Endothelial cell of umbilical vein (primary cell): ENCODE data around the gene ZP1. TPM values are rescaled to one million over a fixed set of nuclear protein-coding genes. Genes with fewer than 3 reads are reported as not detected.

Source experiments
- BruUV-seq: library from RNA; stranded (reverse); fragments of 400-500 nt; replicated peaks from 2 replicates; lab custom pipeline; 2021; lab: Mats Ljungman, UMichigan
- CTCF ChIA-PET: fragments of 300-600, 350-600 bp; sonication (Branson Sonifier 250); formaldehyde crosslinking; loops from one replicate; lab custom pipeline; 2021; ENCODE audit warnings: antibody characterized with exemption, inconsistent platforms; lab: Charles Lee
- POLR2A ChIA-PET: fragments of 300-600, 350-600 bp; sonication (Branson Sonifier 250); formaldehyde crosslinking; loops from one replicate; lab custom pipeline; 2021; ENCODE audit warnings: antibody characterized with exemption, inconsistent platforms; lab: Charles Lee
- DNase-seq: peaks from one replicate; pipeline ENCODE4 v3.0.0-alpha.2; 2011; ENCODE audit warnings: low read depth, low spot score
- FAIRE-seq: peaks from 2 replicates; lab custom pipeline; 2011; peaks lifted over from hg19 to GRCh38; lab: Jason Lieb, UNC
- H2AFZ ChIP-seq: 2 replicates; pipeline ENCODE4 v1.6.0; 2012; ENCODE audit warnings: low read depth, low read length, control low read depth, inconsistent platforms
- H3K27ac ChIP-seq: 2 replicates; pipeline ENCODE4 v1.5.1; 2011; ENCODE audit warnings: low read depth, mild to moderate bottlenecking, control low read depth, low read length, moderate library complexity; ENCODE audit not compliant: insufficient read depth
- H3K27me3 ChIP-seq, 2 experiments: 2 replicates each; pipeline versions ENCODE4 v1.6.0 to v1.6.1; 2011; ENCODE audit warnings: low read length in 2 of 2, mixed read lengths in 1 of 2; ENCODE audit not compliant: control insufficient read depth in 2 of 2, insufficient read depth in 2 of 2
- H3K36me3 ChIP-seq, 2 experiments: 2 replicates in 1 of 2; 3 replicates in 1 of 2; pipeline ENCODE4 v1.5.1; 2011; ENCODE audit warnings: low read length in 2 of 2, mild to moderate bottlenecking in 1 of 2, moderate library complexity in 1 of 2; ENCODE audit not compliant: control insufficient read depth in 2 of 2, insufficient read depth in 2 of 2; ENCODE audit errors: extremely low read depth in 1 of 2
- H3K4me1 ChIP-seq: 3 replicates; pipeline ENCODE4 v1.5.1; 2011; ENCODE audit warnings: mild to moderate bottlenecking, low read length; ENCODE audit not compliant: control insufficient read depth, insufficient read depth; ENCODE audit errors: extremely low read depth
- H3K4me2 ChIP-seq: 2 replicates; pipeline ENCODE4 v1.6.1; 2011; ENCODE audit warnings: low read length, control low read depth, mixed read lengths; ENCODE audit not compliant: insufficient read depth
- H3K4me3 ChIP-seq, 3 experiments: fragments of 200-600 bp in 1 of 3; sonication (generic), shearing (Covaris generic) in 1 of 3; replicated peaks in 1 of 3; 2 replicates each; pipeline ENCODE4 v1.5.1; 2011 to 2016; ENCODE audit warnings: control low read depth in 3 of 3, low read length in 3 of 3, mild to moderate bottlenecking in 2 of 3, inconsistent platforms in 1 of 3, low read depth in 1 of 3, moderate library complexity in 1 of 3; ENCODE audit not compliant: insufficient read depth in 1 of 3
- H3K79me2 ChIP-seq: 2 replicates; pipeline ENCODE4 v1.6.0; 2012; ENCODE audit warnings: low read length, inconsistent platforms; ENCODE audit not compliant: control insufficient read depth, insufficient read depth
- H3K9ac ChIP-seq: replicated peaks from 2 replicates; pipeline ENCODE3; 2011; ENCODE audit warnings: low read length, control low read depth; ENCODE audit not compliant: insufficient read depth; ENCODE audit errors: extremely low read depth
- H3K9me1 ChIP-seq: replicated peaks from 3 replicates; pipeline ENCODE4 v1.6.0; 2011; ENCODE audit warnings: mild to moderate bottlenecking, low read length; ENCODE audit not compliant: control insufficient read depth, insufficient read depth; ENCODE audit errors: extremely low read depth
- H3K9me3 ChIP-seq: replicated peaks from 2 replicates; pipeline ENCODE4 v1.5.1; 2012; ENCODE audit warnings: low read length, inconsistent platforms; ENCODE audit not compliant: control insufficient read depth, insufficient read depth
- H4K20me1 ChIP-seq: replicated peaks from 2 replicates; pipeline ENCODE3; 2011; ENCODE audit warnings: mild to moderate bottlenecking, low read length; ENCODE audit not compliant: control insufficient read depth, insufficient read depth; ENCODE audit errors: extremely low read depth
- EZH2 ChIP-seq: IDR thresholded peaks from 2 replicates; pipeline ENCODE4 v1.6.1; 2012; ENCODE audit warnings: borderline replicate concordance, low read depth, mild to moderate bottlenecking, moderate library complexity, low read length, inconsistent platforms; ENCODE audit not compliant: severe bottlenecking
- FOS ChIP-seq: IDR thresholded peaks from 2 replicates; pipeline ENCODE4 v1.6.1; 2011; ENCODE audit warnings: mild to moderate bottlenecking, low read length, moderate library complexity, borderline replicate concordance; ENCODE audit not compliant: insufficient read depth
- GATA2 ChIP-seq: IDR thresholded peaks from 2 replicates; pipeline ENCODE4 v1.7.0; 2011; ENCODE audit warnings: low read depth, mild to moderate bottlenecking, moderate library complexity, mixed read lengths, low read length; ENCODE audit not compliant: insufficient read length, insufficient read depth
- JUN ChIP-seq: IDR thresholded peaks from 2 replicates; pipeline ENCODE4 v1.6.1; 2011; ENCODE audit warnings: borderline replicate concordance, low read depth; ENCODE audit not compliant: insufficient read length, insufficient read depth
- MAX ChIP-seq: IDR thresholded peaks from 2 replicates; pipeline ENCODE4 v1.6.1; 2011; ENCODE audit not compliant: insufficient read depth, insufficient read length
- MYC ChIP-seq: IDR thresholded peaks from one replicate; pipeline ENCODE4 v1.6.1; 2011; ENCODE audit warnings: mild to moderate bottlenecking, low read depth, low read length
- POLR2A ChIP-seq: IDR thresholded peaks from 2 replicates; pipeline ENCODE4 v1.6.1; 2012; ENCODE audit warnings: low read depth, mild to moderate bottlenecking, control low read depth, low read length
- POLR2AphosphoS5 ChIP-seq: IDR thresholded peaks from 2 replicates; pipeline ENCODE4 v1.6.1; 2012; ENCODE audit warnings: low read depth, mild to moderate bottlenecking, control low read depth, low read length, moderate library complexity; ENCODE audit not compliant: insufficient read depth
- dilution Hi-C: fragments of 300-500 bp; cut with MboI; formaldehyde crosslinking; loops from one replicate; pipeline ENCODE4 v1.15.0; 2019; ENCODE audit warnings: low sequenced_read_pairs; ENCODE audit not compliant: extremely low pct_ligation_motif_present
- intact Hi-C: fragments of 100-400 bp; cut with micrococcal nuclease; formaldehyde crosslinking; loops from one replicate; pipeline ENCODE4 v1.10.0; 2022
- polyA plus RNA-seq, 4 experiments: library from polyadenylated mRNA; depleted of rRNA in 3 of 4; stranded (reverse) in 3 of 4; unstranded in 1 of 4; fragments of >200 nt; gene quantifications; 2 replicates each; pipeline versions ENCODE4 v1.2.1 to v1.2.3, GENCODE V29; 2011 to 2012; ENCODE audit warnings: missing spikeins in 1 of 4
- total RNA-seq: library from RNA; stranded (reverse); gene quantifications from 2 replicates; pipeline ENCODE4 v1.2.3, GENCODE V29; 2021
- TF ChIP-seq, protein P1 (sequence below), 2 donors: IDR thresholded peaks; 1 replicate in 1 of 2; 2 replicates in 1 of 2; pipeline ENCODE4 v1.5.1; 2011; ENCODE audit warnings: low read length in 2 of 2, mild to moderate bottlenecking in 2 of 2, moderate library complexity in 2 of 2, control low read depth in 1 of 2, inconsistent platforms in 1 of 2, low read depth in 1 of 2; ENCODE audit not compliant: insufficient read depth in 1 of 2; ENCODE audit errors: extremely low read depth in 1 of 2

The ZP1 gene
- total and polyA plus RNA-seq, 2 donors (not counting 3 experiments of a cell fraction or from before 2014, with no cell fraction given): not detected

GRCh38 chr11:60847281-60847680, 20.1 kb upstream of the ZP1 start:
- intact Hi-C loops: no loop called here
- H3K9me1 ChIP-seq: no peaks in the 10 kb centered on the region
- BruUV-seq: no TSS peak

More at GRCh38 chr11:60847281-60847680, 20.1 kb upstream of the ZP1 start:
- TF ChIP-seq MAX (no peak), EZH2 (no peak), POLR2A (no peak), GATA2 (no peak), FOS (no peak), JUN (no peak), POLR2AphosphoS5 (no peak), MYC (no peak)
- TF ChIP-seq, protein P1, sequence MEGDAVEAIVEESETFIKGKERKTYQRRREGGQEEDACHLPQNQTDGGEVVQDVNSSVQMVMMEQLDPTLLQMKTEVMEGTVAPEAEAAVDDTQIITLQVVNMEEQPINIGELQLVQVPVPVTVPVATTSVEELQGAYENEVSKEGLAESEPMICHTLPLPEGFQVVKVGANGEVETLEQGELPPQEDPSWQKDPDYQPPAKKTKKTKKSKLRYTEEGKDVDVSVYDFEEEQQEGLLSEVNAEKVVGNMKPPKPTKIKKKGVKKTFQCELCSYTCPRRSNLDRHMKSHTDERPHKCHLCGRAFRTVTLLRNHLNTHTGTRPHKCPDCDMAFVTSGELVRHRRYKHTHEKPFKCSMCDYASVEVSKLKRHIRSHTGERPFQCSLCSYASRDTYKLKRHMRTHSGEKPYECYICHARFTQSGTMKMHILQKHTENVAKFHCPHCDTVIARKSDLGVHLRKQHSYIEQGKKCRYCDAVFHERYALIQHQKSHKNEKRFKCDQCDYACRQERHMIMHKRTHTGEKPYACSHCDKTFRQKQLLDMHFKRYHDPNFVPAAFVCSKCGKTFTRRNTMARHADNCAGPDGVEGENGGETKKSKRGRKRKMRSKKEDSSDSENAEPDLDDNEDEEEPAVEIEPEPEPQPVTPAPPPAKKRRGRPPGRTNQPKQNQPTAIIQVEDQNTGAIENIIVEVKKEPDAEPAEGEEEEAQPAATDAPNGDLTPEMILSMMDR (IDR thresholded peaks at IDR 0.05; ENCODE audit: extremely low read depth in 1 of 2, insufficient read depth in 1 of 2, low read depth in 1 of 2, low read length in 2 of 2): no peak
- CTCF ChIA-PET: interaction anchor here (0.7 to 3.9 kb wide), 3 partner anchors 16 to 52 kb away, joined by 3 to 28 read pairs (median 11); no protein-coding TSS in a partner anchor
- no peak overlapping the region for H3K4me2 ChIP-seq
- no peak overlapping the region for H3K4me3 ChIP-seq
- no peaks in the 10 kb centered on the region for H4K20me1 ChIP-seq
- H3K27ac ChIP-seq: no peak overlapping the region
- peaks cover 0 to 24% of the 10 kb centered on the region in 2 experiments for H3K36me3 ChIP-seq
- no peak overlapping the region for H2AFZ ChIP-seq
- POLR2A ChIA-PET: no interaction called here
- FAIRE-seq (no peak), DNase-seq (no peak)
- H3K9me3 ChIP-seq: no peaks in the 10 kb centered on the region
- peaks cover 48% of the 10 kb centered on the region for H3K79me2 ChIP-seq
- H3K27me3 ChIP-seq: no peaks in the 10 kb centered on the region
- peaks cover 23% of the 10 kb centered on the region for H3K4me1 ChIP-seq
- dilution Hi-C loops: no loop called here
- no peak overlapping the region for H3K9ac ChIP-seq
